Measurements from ENCODE around the gene SIVA1.

SIVA1 gene, protein sequence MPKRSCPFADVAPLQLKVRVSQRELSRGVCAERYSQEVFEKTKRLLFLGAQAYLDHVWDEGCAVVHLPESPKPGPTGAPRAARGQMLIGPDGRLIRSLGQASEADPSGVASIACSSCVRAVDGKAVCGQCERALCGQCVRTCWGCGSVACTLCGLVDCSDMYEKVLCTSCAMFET

GRCh38 chr14:104752735-104753527 lies at the start of gene SIVA1:
TSS of gene SIVA1 (plus strand) at chr14:104753147. CDS start at chr14:104753202, 55 bp downstream.
- ChIA-PET CTCF (interaction anchor here (0.6 to 1.7 kb wide), 3 partner anchors 21 to 30 kb away, joined by 3 to 7 read pairs (median 3); no protein-coding TSS in a partner anchor), POLR2A (ENCODE audit: low non-redundant PET) (interaction anchor here (0.8 to 1.0 kb wide), 3 partner anchors 71 to 114 kb away, joined by 3 read pairs; no protein-coding TSS in a partner anchor)
- DNase-seq (ENCODE audit: low spot score) = peak; percentile 98
- no peak for TF ChIP-seq CTCF (conservative IDR thresholded peaks at IDR 0.05; ENCODE audit: low read depth)
- H3K27ac ChIP-seq = peak within 1 kb of the TSS; percentile 94

GRCh38 chr14:104703269-104703668 lies 49.7 kb upstream of the SIVA1 start:
- POLR2A ChIA-PET (ENCODE audit: low non-redundant PET) = interaction anchor here (0.6 kb wide), 1 partner anchor 15 kb away, joined by 3 read pairs; no protein-coding TSS in a partner anchor
- H3K27ac ChIP-seq = peak overlapping the region; percentile 100
- DNase-seq (ENCODE audit: low spot score) = no peak
- CTCF ChIA-PET = no interaction called here
- no peak for TF ChIP-seq CTCF (conservative IDR thresholded peaks at IDR 0.05; ENCODE audit: low read depth)

- POLR2A ChIA-PET (ENCODE audit: low non-redundant PET) = no interaction called here
- CTCF ChIA-PET = interaction anchor here (0.6 to 1.1 kb wide), 2 partner anchors 22 to 402 kb away, joined by 3 read pairs; no protein-coding TSS in a partner anchor
- H3K27ac ChIP-seq = peak overlapping the region; percentile 21
- TF ChIP-seq CTCF (conservative IDR thresholded peaks at IDR 0.05; ENCODE audit: low read depth) = no peak
- no peak for DNase-seq (ENCODE audit: low spot score)
Measured at GRCh38 chr14:104704252-104704651, 48.7 kb upstream of the SIVA1 start.

DNA sequence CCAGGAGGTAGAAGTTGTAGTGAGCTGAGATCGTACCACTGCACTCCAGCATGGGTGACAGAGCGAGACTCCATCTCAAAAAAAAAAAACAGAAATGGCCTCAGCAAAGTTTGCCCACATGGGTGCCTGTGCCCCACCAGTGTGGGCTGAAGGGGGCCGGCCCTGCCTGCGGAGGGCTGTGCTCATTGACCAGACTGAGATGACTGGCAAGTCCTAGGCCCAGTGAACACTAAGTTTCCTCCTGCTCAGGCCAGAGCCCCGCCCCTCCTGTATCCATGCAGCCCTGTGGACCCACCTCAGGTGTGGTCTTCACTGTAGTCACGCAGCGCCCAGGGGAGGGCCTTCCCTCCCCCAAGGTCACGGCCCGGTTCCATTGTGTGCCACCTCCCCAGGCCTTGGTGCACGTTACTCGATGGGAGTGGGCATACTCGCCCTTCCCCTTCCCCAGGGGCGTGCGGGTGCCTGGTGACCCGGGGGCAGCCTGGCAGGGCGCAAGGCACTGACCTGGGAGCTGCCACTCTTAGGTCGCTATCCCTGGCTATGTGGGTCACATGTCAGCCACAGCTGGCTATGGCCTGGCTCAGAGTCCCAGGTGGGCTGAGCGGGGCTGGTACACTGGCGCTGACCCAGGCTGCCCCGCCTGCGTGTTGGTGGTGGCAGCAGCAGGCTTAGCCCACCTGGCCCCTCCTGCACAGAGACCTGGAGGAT lies 47.5 kb upstream of the SIVA1 start:
- H3K27ac ChIP-seq = peak overlapping the region; percentile 63

DNA sequence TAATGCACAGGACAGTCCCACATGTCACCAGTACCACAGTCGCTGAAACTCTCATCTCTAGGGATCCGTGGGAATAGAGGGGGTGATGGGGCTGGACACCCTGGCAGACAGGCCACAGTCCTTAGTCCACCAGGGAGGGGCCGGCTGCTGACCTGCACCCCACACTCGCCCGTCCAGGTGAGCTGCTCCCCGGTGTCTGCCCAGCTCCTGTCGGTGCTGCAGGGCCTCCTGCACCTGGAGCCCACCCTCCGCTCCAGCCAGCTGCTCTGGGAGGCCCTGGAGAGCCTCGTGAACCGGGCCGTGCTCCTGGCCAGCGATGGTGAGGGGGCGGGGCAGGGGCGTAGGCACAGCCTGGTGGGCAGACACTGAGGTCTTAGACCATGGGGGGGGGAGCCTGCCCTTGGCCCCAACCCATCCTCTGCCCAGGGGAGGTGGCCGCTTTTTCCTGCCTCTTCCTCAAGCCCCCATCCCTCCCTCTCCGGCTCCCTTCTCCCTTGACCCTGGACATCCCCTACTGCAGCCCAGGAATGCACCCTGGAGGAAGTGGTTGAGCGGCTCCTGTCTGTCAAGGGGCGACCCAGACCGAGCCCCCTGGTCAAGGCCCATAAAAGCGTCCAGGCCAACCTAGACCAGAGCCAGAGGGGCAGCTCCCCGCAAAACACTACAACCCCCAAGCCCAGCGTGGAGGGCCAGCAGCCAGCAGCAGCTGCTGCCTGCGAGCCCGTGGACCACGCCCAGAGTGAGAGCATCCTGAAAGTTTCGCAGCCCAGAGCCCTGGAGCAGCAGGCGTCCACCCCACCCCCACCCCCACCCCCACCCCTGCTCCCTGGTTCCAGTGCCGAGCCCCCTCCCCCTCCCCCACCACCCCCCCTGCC lies 46.0 kb upstream of the SIVA1 start:
- no peak for DNase-seq (ENCODE audit: low spot score)
- ChIA-PET CTCF (interaction anchor here (0.6 to 1.2 kb wide), 2 partner anchors 15 to 16 kb away, joined by 3 read pairs; partner anchors contain the start of gene ADSS1), POLR2A (ENCODE audit: low non-redundant PET) (no interaction called here)
- no peak for TF ChIP-seq CTCF (conservative IDR thresholded peaks at IDR 0.05; ENCODE audit: low read depth)
- peak overlapping the region; percentile 63 for H3K27ac ChIP-seq

More for the DNA sequence above, 47.5 kb upstream of the SIVA1 start:
- POLR2A ChIA-PET (ENCODE audit: low non-redundant PET) = no interaction called here
- CTCF ChIA-PET = interaction anchor here (0.6 to 1.2 kb wide), 4 partner anchors 17 to 801 kb away, joined by 3 read pairs; partner anchors contain the start of gene ADSS1
- no peak for DNase-seq (ENCODE audit: low spot score)
- no peak for TF ChIP-seq CTCF (conservative IDR thresholded peaks at IDR 0.05; ENCODE audit: low read depth)

Measured in RWPE1 (cell line).